ENCODE data around the gene ECEL1.

DNA sequence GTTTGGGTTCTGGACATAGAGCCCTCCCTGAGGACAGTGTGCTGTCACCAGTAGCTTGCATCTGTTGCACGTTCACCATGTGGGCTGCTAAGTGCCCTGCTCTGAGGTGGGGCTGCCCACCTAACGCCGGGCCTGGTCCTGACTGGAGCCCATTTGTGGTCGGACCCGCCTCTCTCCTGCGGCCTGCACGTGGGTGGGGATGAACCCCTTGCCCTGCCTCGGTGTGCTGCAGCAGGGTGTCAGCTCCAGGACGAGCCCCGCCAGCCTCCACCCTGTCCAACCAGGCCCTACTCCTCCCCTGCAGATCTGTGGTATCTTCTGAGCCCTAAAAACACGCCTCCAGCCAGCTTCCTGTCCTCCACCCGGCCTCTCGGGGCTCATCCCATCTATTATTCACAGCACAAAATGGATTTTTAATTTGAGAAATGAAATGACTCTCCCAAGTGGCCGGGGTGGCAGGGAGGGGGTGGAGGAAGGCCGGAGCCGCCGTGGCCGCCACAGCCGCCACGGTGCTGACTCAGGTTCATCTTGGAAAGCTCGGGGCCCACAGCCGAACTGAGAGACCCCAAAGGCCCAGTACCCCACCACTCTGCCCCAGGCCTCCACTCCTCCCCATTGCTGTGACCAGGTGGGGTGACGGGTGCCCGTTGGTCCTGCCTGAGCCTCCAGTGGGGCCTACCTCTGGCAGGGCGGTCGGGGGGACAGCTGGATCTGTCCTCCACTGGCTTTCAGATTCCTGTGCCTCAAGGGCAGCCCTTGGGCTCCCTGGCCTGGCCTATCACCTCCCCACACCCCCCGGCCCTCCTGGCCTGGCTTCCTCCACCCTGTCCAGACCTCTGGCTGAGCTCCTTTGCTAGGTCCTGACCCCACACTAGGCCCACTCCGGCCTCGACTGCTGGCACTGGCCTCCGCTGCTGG lies 2.8 kb upstream of the ECEL1 start:
- no peak for TF ChIP-seq POLR2A (IDR thresholded peaks at IDR 0.05)
- TF ChIP-seq, protein P1, sequence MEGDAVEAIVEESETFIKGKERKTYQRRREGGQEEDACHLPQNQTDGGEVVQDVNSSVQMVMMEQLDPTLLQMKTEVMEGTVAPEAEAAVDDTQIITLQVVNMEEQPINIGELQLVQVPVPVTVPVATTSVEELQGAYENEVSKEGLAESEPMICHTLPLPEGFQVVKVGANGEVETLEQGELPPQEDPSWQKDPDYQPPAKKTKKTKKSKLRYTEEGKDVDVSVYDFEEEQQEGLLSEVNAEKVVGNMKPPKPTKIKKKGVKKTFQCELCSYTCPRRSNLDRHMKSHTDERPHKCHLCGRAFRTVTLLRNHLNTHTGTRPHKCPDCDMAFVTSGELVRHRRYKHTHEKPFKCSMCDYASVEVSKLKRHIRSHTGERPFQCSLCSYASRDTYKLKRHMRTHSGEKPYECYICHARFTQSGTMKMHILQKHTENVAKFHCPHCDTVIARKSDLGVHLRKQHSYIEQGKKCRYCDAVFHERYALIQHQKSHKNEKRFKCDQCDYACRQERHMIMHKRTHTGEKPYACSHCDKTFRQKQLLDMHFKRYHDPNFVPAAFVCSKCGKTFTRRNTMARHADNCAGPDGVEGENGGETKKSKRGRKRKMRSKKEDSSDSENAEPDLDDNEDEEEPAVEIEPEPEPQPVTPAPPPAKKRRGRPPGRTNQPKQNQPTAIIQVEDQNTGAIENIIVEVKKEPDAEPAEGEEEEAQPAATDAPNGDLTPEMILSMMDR (IDR thresholded peaks at IDR 0.05) = no peak

Measured in right lobe of liver (tissue), 4 donors.